OCI-LY3 (cell line): ENCODE data around the gene ZEB2.

ENCODE experiments used
- EZH2phosphoT487 ChIP-seq: fragments of 200-600 bp; shearing (Covaris generic); IDR thresholded peaks from 2 replicates; pipeline ENCODE4 v1.6.1; 2018; ENCODE audit warnings: antibody characterized with exemption, mixed run types, low read depth
- TF ChIP-seq, protein P1 (sequence below): fragments of 200-600, 300-600 bp; sonication (generic); IDR thresholded peaks from 2 replicates; pipeline ENCODE4 v1.5.1; 2014; ENCODE audit warnings: antibody characterized with exemption, low read length, low read depth

DNA sequence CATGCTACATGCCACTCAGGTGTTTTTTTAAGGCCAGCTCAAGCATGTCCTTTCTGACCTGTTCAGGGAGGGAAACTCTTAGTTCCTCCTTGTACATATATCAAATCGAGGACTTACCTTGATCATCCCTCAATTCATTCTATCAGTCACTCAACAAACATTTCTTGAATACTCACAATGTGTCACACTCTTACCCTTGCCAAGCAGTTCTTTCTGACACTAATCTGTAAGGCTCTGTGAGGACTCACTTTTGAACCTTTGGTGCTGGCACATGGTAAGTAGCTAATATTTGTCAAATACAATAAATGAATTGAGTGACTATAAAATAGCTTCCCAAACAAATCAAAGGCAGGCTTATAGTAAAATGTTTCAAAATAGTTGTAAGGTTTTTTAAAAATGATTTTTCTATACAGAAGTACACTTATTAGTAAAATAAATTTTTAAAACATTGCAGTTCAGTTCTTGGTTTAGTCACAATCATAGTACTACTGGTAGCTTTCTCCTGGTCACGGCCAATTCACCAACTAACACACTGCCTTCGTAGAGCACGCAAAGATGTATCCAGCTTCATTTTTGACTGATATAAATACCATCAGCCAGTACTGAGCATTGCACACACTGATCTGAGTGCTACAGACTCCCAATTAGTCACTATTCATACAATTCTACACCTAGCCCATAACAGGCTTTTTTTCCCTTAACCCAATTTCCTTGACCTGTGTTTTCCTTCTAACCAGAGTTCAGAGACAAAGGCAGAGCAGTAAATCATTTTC lies 50.9 kb downstream of the ZEB2 start:
- TF ChIP-seq, protein P1, sequence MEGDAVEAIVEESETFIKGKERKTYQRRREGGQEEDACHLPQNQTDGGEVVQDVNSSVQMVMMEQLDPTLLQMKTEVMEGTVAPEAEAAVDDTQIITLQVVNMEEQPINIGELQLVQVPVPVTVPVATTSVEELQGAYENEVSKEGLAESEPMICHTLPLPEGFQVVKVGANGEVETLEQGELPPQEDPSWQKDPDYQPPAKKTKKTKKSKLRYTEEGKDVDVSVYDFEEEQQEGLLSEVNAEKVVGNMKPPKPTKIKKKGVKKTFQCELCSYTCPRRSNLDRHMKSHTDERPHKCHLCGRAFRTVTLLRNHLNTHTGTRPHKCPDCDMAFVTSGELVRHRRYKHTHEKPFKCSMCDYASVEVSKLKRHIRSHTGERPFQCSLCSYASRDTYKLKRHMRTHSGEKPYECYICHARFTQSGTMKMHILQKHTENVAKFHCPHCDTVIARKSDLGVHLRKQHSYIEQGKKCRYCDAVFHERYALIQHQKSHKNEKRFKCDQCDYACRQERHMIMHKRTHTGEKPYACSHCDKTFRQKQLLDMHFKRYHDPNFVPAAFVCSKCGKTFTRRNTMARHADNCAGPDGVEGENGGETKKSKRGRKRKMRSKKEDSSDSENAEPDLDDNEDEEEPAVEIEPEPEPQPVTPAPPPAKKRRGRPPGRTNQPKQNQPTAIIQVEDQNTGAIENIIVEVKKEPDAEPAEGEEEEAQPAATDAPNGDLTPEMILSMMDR = no peak
- TF ChIP-seq EZH2phosphoT487 = no peak
